ENCODE measurements around the gene PRKCE.

PRKCE gene

DNA sequence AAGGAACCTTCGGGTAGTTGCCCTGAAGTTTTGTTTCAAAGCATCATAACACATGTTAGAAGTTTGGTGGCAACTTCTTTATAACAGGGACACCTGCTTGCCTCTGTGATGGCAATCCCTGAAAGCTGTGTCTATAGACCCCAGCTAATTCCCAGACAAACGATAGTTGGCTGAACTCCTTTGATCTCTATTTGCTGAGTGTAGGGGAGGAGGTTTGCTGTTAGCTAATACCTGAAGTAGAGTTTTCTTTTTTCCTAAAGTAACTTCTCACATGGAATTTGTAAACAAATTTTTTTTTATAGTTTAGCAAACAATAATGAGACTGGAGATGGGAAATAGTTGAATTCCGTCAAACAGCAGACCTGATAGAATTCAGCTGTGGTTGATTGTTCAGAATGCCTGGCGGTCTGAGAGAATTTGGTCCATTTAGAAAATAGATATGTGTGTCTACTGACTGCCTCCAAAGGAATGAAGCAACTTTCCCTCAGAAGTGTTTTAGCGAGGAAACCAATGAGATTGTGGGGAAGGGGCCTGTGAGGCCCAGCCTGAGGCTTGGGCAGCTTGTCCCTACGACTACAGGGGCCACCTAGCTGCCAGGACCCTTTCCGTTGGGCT is 522.3 kb downstream of the PRKCE start:
- TF ChIP-seq, protein P1, sequence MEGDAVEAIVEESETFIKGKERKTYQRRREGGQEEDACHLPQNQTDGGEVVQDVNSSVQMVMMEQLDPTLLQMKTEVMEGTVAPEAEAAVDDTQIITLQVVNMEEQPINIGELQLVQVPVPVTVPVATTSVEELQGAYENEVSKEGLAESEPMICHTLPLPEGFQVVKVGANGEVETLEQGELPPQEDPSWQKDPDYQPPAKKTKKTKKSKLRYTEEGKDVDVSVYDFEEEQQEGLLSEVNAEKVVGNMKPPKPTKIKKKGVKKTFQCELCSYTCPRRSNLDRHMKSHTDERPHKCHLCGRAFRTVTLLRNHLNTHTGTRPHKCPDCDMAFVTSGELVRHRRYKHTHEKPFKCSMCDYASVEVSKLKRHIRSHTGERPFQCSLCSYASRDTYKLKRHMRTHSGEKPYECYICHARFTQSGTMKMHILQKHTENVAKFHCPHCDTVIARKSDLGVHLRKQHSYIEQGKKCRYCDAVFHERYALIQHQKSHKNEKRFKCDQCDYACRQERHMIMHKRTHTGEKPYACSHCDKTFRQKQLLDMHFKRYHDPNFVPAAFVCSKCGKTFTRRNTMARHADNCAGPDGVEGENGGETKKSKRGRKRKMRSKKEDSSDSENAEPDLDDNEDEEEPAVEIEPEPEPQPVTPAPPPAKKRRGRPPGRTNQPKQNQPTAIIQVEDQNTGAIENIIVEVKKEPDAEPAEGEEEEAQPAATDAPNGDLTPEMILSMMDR (IDR thresholded peaks at IDR 0.05), result no peak

DNA sequence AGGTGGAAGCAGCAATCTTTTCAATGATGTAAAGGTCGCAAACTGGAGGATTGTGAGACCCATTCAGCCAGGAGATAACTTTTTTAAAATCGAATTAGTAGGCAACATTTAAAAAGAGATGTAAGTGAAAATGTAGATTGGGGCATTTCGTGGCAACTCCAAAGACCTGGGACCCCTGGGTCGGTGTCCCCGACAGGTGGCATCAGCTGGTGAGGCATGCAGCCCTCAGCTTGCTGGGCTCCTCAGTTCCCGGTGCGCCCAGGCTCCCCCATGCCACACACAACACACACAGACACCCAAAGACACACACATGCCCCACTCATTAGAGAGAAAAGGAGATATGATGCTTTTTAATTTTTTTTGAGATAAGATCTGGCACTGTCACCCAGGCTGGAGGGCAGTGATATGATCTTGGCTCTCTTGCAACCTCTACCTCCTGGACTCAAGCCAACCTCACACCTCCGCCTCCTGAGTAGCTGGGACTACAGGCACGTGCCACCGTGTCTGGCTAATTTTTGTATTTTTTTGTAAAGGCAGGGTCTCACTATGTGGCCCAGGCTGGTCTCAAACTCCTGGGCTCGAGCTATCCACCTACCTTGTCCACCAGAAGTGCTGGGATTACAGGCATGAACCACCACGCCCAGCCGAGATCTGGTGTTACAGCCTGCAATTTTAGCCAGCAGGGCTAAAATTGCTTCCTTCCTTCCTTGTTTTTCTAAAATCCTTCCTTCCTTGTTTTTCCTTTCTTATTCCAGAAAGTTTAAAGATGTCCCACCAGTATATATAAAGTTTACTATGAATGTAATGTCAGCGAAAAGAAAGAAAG is 523.1 kb downstream of the PRKCE start:
- TF ChIP-seq, protein P1 (IDR thresholded peaks at IDR 0.05), result no peak

DNA sequence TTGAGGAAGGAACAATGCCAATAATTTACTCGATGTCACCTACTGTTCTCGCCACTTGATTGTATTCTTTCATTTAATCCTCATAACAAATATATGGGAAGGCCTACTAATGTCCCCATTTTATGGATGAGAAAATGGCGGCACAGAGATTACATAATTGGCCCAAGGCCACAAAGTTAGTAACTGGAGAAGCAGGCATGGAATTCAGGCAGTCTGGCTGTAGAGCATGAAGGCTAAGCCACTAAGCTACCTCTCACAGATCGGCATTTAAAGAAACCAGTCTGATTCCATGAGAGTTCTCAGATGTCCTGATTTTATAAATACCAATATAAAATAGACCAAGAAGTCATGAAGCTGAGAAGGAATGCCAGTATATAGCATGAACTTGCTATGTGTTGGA is 523.9 kb downstream of the PRKCE start:
- TF ChIP-seq, protein P1 (IDR thresholded peaks at IDR 0.05), result no peak

DNA sequence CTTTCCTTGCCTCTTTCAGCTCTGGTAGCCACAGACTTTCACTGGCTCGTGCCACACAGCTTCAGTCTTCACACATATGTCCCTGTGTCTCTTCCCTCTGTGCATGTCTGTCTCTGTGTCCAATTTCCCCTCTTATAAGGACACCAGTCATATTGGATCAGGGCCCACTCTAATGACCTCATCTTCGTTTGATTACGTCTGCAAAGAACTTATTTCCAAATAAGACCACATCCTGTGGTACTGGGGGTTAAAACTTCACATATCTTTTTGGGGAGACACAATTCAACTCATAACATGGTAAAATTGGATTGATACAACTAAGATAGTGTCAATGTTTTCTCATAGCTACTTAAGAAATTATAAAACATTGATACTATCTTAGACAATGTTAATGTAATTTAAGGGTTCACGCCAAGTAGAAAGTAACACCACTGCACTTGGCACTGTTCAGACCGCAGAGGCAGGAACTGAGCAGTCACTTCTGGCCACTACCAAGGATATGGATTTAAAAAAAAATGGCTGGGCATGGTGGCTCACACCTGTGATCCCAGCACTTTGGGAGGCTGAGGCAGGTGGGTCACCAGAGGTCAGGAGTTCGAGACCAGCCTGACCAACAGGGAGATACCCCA is 526.1 kb downstream of the PRKCE start:
- TF ChIP-seq, protein P1 (IDR thresholded peaks at IDR 0.05), result no peak

DNA sequence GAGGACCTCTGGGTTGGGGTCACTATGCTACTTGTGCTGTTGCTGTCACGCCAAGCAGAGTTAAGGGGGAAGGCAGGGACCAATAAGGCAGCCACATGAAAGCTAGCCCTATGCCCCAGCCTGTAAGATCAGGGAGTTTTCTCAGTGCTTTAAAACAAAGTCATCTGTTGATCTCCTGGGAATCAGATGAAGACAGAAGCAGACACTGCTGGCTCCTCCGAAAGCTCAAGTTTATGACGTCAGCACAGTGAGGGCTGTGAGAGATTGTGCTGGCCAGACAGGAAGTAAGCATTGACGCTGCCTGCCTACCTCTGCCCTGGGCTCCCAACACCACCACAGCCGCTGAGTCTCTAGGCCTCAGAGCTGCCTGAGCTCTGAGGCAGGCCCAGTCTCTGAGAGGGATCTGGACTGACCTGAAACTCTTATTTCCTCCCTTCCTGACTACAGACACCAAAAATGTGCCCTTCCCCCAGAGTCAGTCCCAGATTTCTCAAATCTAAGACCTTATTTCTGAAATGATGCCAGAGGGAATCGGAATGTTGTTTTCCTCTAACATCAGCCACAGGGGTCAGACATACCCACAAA is 527.7 kb downstream of the PRKCE start:
- TF ChIP-seq, protein P1 (IDR thresholded peaks at IDR 0.05), result no peak

DNA sequence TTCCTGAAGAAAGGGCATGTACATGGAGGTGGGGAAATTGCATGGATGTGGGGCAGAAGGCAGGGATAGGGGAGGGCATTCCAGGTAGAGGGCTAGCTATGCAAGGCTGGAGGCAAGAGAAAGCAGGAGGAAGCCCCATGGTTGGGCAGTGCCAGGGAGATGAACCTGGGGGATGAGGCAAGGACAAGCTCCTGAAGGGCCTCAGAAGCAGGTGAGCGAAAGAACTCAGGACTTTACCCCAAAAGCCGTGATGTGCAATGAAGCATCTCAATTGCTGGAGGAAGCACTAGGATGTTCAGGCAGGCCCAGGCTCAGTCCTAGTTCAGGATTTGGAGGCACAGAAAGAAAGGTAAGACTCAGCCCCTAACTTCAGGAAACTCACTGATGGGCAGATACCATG is 528.7 kb downstream of the PRKCE start:
- TF ChIP-seq, protein P1 (IDR thresholded peaks at IDR 0.05), result no peak

DNA sequence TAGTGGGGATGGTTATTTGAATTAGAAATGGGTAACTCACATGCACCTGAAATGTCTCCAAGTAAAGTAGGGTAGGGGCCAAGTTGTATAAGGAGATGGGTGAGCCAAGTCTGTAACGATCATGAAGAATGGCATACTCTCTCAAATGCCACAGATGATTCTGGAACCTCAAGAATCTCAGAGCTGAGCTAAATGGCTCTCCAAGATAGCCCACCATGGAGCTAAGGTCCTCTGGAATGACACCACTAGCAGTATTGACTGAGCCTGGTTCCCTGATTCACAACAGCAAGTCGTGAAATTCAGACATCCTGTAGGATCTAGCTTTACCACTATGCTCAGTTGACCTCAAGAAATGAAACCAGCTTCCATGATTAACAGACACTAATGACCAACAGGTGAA is 529.8 kb downstream of the PRKCE start:
- TF ChIP-seq, protein P1 (IDR thresholded peaks at IDR 0.05), result no peak

All from LNCAP (cell line).